Endothelial cell of umbilical vein (primary cell): ENCODE data around the gene OR10K1. TPM values are rescaled to one million over a fixed set of nuclear protein-coding genes. Genes with fewer than 3 reads are reported as not detected.

Experiments used
- BruUV-seq: library from RNA; stranded (reverse); fragments of 400-500 nt; replicated peaks from 2 replicates; lab custom pipeline; 2021; lab: Mats Ljungman, UMichigan
- CTCF ChIA-PET: fragments of 300-600, 350-600 bp; sonication (Branson Sonifier 250); formaldehyde crosslinking; loops from one replicate; lab custom pipeline; 2021; ENCODE audit warnings: antibody characterized with exemption, inconsistent platforms; lab: Charles Lee
- POLR2A ChIA-PET: fragments of 300-600, 350-600 bp; sonication (Branson Sonifier 250); formaldehyde crosslinking; loops from one replicate; lab custom pipeline; 2021; ENCODE audit warnings: antibody characterized with exemption, inconsistent platforms; lab: Charles Lee
- DNase-seq: peaks from one replicate; pipeline ENCODE4 v3.0.0-alpha.2; 2011; ENCODE audit warnings: low read depth, low spot score
- FAIRE-seq: peaks from 2 replicates; lab custom pipeline; 2011; peaks lifted over from hg19 to GRCh38; lab: Jason Lieb, UNC
- H2AFZ ChIP-seq: 2 replicates; pipeline ENCODE4 v1.6.0; 2012; ENCODE audit warnings: low read depth, low read length, control low read depth, inconsistent platforms
- H3K27ac ChIP-seq: 2 replicates; pipeline ENCODE4 v1.5.1; 2011; ENCODE audit warnings: low read depth, mild to moderate bottlenecking, control low read depth, low read length, moderate library complexity; ENCODE audit not compliant: insufficient read depth
- H3K27me3 ChIP-seq, 2 experiments: 2 replicates each; pipeline versions ENCODE4 v1.6.0 to v1.6.1; 2011; ENCODE audit warnings: low read length in 2 of 2, mixed read lengths in 1 of 2; ENCODE audit not compliant: control insufficient read depth in 2 of 2, insufficient read depth in 2 of 2
- H3K36me3 ChIP-seq, 2 experiments: 2 replicates in 1 of 2; 3 replicates in 1 of 2; pipeline ENCODE4 v1.5.1; 2011; ENCODE audit warnings: low read length in 2 of 2, mild to moderate bottlenecking in 1 of 2, moderate library complexity in 1 of 2; ENCODE audit not compliant: control insufficient read depth in 2 of 2, insufficient read depth in 2 of 2; ENCODE audit errors: extremely low read depth in 1 of 2
- H3K4me1 ChIP-seq: 3 replicates; pipeline ENCODE4 v1.5.1; 2011; ENCODE audit warnings: mild to moderate bottlenecking, low read length; ENCODE audit not compliant: control insufficient read depth, insufficient read depth; ENCODE audit errors: extremely low read depth
- H3K4me2 ChIP-seq: 2 replicates; pipeline ENCODE4 v1.6.1; 2011; ENCODE audit warnings: low read length, control low read depth, mixed read lengths; ENCODE audit not compliant: insufficient read depth
- H3K4me3 ChIP-seq, 3 experiments: fragments of 200-600 bp in 1 of 3; sonication (generic), shearing (Covaris generic) in 1 of 3; replicated peaks in 1 of 3; 2 replicates each; pipeline ENCODE4 v1.5.1; 2011 to 2016; ENCODE audit warnings: control low read depth in 3 of 3, low read length in 3 of 3, mild to moderate bottlenecking in 2 of 3, inconsistent platforms in 1 of 3, low read depth in 1 of 3, moderate library complexity in 1 of 3; ENCODE audit not compliant: insufficient read depth in 1 of 3
- H3K79me2 ChIP-seq: 2 replicates; pipeline ENCODE4 v1.6.0; 2012; ENCODE audit warnings: low read length, inconsistent platforms; ENCODE audit not compliant: control insufficient read depth, insufficient read depth
- H3K9ac ChIP-seq: replicated peaks from 2 replicates; pipeline ENCODE3; 2011; ENCODE audit warnings: low read length, control low read depth; ENCODE audit not compliant: insufficient read depth; ENCODE audit errors: extremely low read depth
- H3K9me1 ChIP-seq: replicated peaks from 3 replicates; pipeline ENCODE4 v1.6.0; 2011; ENCODE audit warnings: mild to moderate bottlenecking, low read length; ENCODE audit not compliant: control insufficient read depth, insufficient read depth; ENCODE audit errors: extremely low read depth
- H3K9me3 ChIP-seq: replicated peaks from 2 replicates; pipeline ENCODE4 v1.5.1; 2012; ENCODE audit warnings: low read length, inconsistent platforms; ENCODE audit not compliant: control insufficient read depth, insufficient read depth
- H4K20me1 ChIP-seq: replicated peaks from 2 replicates; pipeline ENCODE3; 2011; ENCODE audit warnings: mild to moderate bottlenecking, low read length; ENCODE audit not compliant: control insufficient read depth, insufficient read depth; ENCODE audit errors: extremely low read depth
- CTCF ChIP-seq, 2 donors: IDR thresholded peaks; 1 replicate in 1 of 2; 2 replicates in 1 of 2; pipeline ENCODE4 v1.5.1; 2011; ENCODE audit warnings: low read length in 2 of 2, mild to moderate bottlenecking in 2 of 2, moderate library complexity in 2 of 2, control low read depth in 1 of 2, inconsistent platforms in 1 of 2, low read depth in 1 of 2; ENCODE audit not compliant: insufficient read depth in 1 of 2; ENCODE audit errors: extremely low read depth in 1 of 2
- EZH2 ChIP-seq: IDR thresholded peaks from 2 replicates; pipeline ENCODE4 v1.6.1; 2012; ENCODE audit warnings: borderline replicate concordance, low read depth, mild to moderate bottlenecking, moderate library complexity, low read length, inconsistent platforms; ENCODE audit not compliant: severe bottlenecking
- FOS ChIP-seq: IDR thresholded peaks from 2 replicates; pipeline ENCODE4 v1.6.1; 2011; ENCODE audit warnings: mild to moderate bottlenecking, low read length, moderate library complexity, borderline replicate concordance; ENCODE audit not compliant: insufficient read depth
- GATA2 ChIP-seq: IDR thresholded peaks from 2 replicates; pipeline ENCODE4 v1.7.0; 2011; ENCODE audit warnings: low read depth, mild to moderate bottlenecking, moderate library complexity, mixed read lengths, low read length; ENCODE audit not compliant: insufficient read length, insufficient read depth
- JUN ChIP-seq: IDR thresholded peaks from 2 replicates; pipeline ENCODE4 v1.6.1; 2011; ENCODE audit warnings: borderline replicate concordance, low read depth; ENCODE audit not compliant: insufficient read length, insufficient read depth
- POLR2AphosphoS5 ChIP-seq: IDR thresholded peaks from 2 replicates; pipeline ENCODE4 v1.6.1; 2012; ENCODE audit warnings: low read depth, mild to moderate bottlenecking, control low read depth, low read length, moderate library complexity; ENCODE audit not compliant: insufficient read depth
- dilution Hi-C: fragments of 300-500 bp; cut with MboI; formaldehyde crosslinking; loops from one replicate; pipeline ENCODE4 v1.15.0; 2019; ENCODE audit warnings: low sequenced_read_pairs; ENCODE audit not compliant: extremely low pct_ligation_motif_present
- intact Hi-C: fragments of 100-400 bp; cut with micrococcal nuclease; formaldehyde crosslinking; loops from one replicate; pipeline ENCODE4 v1.10.0; 2022
- polyA plus RNA-seq, 4 experiments: library from polyadenylated mRNA; depleted of rRNA in 3 of 4; stranded (reverse) in 3 of 4; unstranded in 1 of 4; fragments of >200 nt; gene quantifications; 2 replicates each; pipeline versions ENCODE4 v1.2.1 to v1.2.3, GENCODE V29; 2011 to 2012; ENCODE audit warnings: missing spikeins in 1 of 4
- total RNA-seq: library from RNA; stranded (reverse); gene quantifications from 2 replicates; pipeline ENCODE4 v1.2.3, GENCODE V29; 2021
- TF ChIP-seq, protein P1 (sequence below): IDR thresholded peaks from 2 replicates; pipeline ENCODE4 v1.6.1; 2011; ENCODE audit not compliant: insufficient read depth, insufficient read length

The OR10K1 gene
- total and polyA plus RNA-seq, 2 donors (not counting 3 experiments of a cell fraction or from before 2014, with no cell fraction given): not detected

DNA sequence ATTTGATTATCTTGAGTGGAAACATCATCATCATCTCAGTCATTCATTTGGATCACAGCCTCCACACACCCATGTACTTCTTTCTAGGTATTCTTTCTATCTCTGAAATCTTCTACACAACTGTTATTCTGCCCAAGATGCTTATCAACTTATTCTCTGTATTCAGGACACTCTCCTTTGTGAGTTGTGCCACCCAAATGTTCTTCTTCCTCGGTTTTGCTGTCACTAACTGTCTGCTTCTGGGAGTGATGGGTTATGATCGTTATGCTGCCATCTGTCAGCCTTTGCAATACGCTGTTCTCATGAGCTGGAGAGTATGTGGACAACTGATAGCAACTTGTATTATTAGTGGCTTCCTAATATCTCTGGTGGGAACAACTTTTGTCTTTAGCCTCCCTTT, 29.7 kb downstream of the OR10K1 start:
- no peaks in the 10 kb centered on the region for H3K4me1 ChIP-seq
- no peak overlapping the region for H3K27ac ChIP-seq
- H3K27me3 ChIP-seq: no peaks in the 10 kb centered on the region
- POLR2A ChIA-PET: no interaction called here
- H2AFZ ChIP-seq: no peak overlapping the region
- FAIRE-seq (no peak), DNase-seq (no peak)
- H3K36me3 ChIP-seq: no peaks in the 10 kb centered on the region
- H3K4me3 ChIP-seq: no peak overlapping the region
- no peak overlapping the region for H3K4me2 ChIP-seq
- H3K9me1 ChIP-seq: no peaks in the 10 kb centered on the region
- no peaks in the 10 kb centered on the region for H4K20me1 ChIP-seq
- no peak for TF ChIP-seq JUN
- no peak for TF ChIP-seq EZH2
- TF ChIP-seq, protein P1, sequence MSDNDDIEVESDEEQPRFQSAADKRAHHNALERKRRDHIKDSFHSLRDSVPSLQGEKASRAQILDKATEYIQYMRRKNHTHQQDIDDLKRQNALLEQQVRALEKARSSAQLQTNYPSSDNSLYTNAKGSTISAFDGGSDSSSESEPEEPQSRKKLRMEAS: no peak
- no peak for TF ChIP-seq GATA2
- no peak for TF ChIP-seq FOS
- TF ChIP-seq CTCF (IDR thresholded peaks at IDR 0.05; ENCODE audit: extremely low read depth in 1 of 2, insufficient read depth in 1 of 2, low read depth in 1 of 2, low read length in 2 of 2): no peak
- no peak for TF ChIP-seq POLR2AphosphoS5
- BruUV-seq: no TSS peak
- no peaks in the 10 kb centered on the region for H3K79me2 ChIP-seq
- intact Hi-C loops (no loop called here), dilution Hi-C loops (no loop called here)
- CTCF ChIA-PET: no interaction called here
- no peaks in the 10 kb centered on the region for H3K9me3 ChIP-seq
- H3K9ac ChIP-seq: no peak overlapping the region
